Renal cortex interstitium (tissue), 11 donors: ENCODE measurements around the gene CDH20. TPM values are rescaled to one million over a fixed set of nuclear protein-coding genes. Genes with fewer than 3 reads are reported as not detected.
A peak's percentile ranks its signal among the peaks of the same experiment; 100 is the strongest.
"Not testable (repeated sequence)": the region's sequence is repeated elsewhere in the genome, so short reads cannot be mapped to it uniquely, and the experiment has no call there.

Source experiments
- DNase-seq, 11 donors: peaks; one replicate each; pipeline ENCODE4 v3.0.0-alpha.2; 2013; ENCODE audit warnings: low read depth in 9 of 11, low spot score in 4 of 11; ENCODE audit errors: extremely low read depth in 1 of 11
- polyA plus RNA-seq, 3 donors: library from polyadenylated mRNA; unstranded; fragments of 120-200 nt; gene quantifications; one replicate each; pipeline ENCODE4 v1.2.1, GENCODE V29; 2013; ENCODE audit not compliant: insufficient read length in 3 of 3

The CDH20 gene
- polyA plus RNA-seq, 3 donors, result 3.6 to 4.5 (median 3.7) TPM

DNA sequence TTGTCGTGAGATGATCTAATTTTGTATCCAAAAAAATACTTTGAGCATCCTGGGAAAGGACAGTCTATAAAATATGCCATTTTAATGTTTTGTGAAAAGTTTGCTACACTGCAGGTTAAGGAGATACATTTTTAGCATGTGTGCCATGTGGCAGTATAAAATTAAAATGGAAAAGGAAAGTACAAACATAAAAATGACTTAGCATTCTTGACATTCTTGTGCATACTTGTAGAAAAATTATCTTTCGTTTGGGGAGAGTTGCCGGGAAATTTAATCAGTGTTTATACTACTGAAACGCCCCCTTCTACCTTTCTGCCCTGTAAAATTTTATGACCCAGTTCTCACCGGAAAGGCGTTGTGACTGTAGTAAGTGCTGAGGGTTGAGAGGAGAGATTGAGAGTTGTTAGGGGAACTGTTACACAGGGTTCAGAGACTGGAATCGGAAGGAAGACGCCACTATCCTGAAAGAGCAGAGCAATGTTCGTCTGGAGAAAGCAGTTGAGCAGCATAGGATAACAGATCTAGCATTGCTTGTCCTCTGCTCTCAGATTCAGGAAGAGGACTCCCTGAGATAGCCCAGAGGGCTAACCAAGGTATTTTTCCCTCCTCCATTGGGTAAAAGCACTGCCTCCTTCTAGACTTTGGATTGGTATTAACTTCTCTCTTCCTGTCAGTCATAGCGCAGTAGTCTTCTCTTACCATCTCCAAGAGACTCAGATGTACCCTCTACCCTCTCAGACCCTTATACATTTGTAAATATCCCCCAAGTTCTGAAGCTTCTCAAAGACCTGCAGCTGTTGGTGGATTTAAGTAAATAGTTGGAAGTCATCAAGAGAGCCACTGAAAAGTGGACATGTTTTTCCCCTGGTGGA is 2.7 kb downstream of the CDH20 start:
- DNase-seq, result peak in 3 of 11 donors; percentile 32 to 51 (median 47)

DNA sequence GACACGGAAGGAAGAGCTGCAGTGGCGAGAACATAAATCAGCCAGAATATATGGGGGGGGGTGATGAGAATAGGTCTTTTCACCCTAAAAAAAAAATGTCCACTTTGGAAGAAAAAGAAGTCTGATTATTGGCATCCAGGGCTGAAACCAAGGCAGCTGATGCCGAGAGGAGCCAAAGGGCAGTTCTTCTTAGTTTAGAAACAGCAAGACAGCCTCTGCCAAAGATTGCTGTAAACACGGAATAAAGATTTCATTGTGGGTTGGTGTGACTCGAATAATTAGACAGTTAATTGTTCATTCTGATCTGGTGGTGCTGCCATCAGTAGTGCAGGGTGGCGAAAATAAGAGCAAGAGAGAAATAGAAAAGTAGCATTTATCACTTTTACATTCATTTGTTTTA is 3.5 kb downstream of the CDH20 start:
- DNase-seq, result no peak

DNA sequence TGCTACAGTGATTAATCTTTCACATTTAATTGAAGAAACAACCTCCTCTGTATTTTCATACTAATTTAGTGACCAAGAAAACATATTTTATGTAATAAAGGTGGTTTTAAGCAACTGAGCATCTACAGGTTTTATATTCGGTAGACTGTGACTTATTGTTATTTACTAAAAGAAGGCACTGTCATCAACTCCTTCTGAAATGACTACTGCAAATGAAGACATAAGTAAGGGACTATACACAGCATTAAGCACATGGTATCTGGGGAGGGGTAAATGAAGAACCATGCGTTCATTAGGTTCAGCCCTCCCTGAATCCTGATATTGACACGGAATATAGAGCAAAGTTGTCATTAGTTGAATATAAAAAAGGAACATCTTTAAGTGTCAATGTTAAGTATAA is 4.3 kb downstream of the CDH20 start:
- DNase-seq, result no peak

DNA sequence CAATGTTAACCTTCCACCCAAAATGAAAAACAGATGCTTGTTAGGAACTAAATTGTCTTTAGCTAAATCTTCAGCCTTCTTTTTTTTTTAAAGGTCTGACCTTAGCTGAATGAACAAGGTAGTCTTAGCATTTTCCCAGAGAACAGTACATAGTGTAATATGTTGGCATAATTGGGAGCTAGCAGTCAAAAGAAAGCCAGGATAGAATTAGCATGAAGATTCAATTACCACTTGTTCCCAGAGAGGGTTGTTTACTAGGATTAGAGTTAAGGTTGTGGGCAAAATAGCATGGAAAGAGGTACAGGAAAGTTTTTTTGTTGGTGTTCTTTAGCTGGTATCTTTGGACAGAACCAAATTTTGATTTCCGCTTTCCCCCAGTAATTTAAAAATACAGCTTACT is 6.9 kb downstream of the CDH20 start:
- no peak for DNase-seq

DNA sequence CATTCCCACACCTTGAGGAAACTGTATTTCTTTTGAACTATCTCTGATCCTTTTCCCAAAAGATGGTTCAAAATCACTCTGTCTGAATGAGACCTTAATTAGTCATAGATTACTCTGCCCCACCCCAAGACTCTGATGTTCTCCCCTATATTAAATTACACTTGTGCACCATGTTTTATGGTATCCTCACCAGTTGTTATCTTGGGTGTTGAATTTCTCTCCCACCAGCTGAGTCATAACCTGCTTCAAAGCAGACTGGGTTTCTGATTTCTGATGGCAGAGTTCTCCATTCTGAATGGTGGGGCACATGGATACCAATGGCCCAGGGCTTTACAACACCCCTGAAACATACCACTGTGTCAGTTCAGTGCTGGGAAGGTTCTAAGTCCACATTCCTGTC is 15.0 kb downstream of the CDH20 start:
- DNase-seq, result no peak

DNA sequence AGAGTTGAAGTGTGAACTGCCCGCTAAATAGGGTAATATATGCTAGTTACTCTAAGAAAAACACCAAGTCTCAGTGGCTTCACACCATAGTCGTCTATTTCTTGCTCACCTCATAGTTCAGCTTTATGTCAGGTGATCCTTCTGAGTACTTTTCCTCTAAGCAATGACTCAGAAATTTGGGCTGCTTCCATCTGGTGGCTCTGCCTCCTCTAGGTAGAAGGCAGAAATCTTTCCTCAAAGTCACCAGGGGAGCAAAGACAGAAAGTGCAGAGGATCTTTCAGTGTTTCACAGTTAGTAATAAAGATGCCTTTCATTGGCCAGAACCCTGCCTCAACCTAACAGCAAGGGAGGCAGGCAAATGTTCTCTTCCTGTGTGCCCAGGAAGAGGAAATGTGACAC is 17.3 kb downstream of the CDH20 start:
- no peak for DNase-seq

DNA sequence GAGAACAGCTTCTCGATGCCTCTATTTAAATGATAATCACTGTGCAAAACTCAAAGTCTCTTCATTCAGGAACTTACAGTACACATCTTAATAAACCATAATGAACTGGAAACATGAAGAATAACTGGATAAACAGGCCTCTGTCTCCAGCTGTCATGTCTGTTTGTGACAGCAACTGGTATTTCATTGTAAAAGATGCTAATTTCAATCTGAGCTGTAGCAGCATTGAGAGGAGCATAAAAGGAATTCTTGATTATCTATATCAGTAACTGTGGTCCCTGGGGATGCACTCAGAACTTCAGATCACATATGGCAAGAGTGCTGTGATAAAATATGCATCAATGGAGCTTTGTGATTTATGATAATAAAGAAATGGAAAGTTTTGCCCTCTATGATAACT is 18.8 kb downstream of the CDH20 start:
- DNase-seq, result no peak

DNA sequence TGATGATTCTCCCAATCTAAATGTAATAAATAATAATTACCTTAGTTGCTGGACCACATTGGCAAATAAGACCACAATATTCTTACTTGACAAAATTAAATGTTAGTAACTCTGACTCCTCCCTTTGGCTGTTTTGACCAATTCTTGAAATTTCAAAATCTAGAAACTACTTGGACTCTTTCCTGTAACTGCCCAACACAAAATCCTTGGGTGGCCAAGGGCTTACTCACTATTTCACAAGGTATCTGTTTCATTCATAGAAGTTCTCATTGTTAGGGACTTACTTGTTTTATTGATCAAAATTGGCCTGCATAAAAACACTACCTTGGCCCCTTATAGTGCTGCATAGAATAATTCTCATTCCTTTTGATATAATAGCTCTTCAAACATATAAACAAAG is 19.4 kb downstream of the CDH20 start:
- no peak for DNase-seq

DNA sequence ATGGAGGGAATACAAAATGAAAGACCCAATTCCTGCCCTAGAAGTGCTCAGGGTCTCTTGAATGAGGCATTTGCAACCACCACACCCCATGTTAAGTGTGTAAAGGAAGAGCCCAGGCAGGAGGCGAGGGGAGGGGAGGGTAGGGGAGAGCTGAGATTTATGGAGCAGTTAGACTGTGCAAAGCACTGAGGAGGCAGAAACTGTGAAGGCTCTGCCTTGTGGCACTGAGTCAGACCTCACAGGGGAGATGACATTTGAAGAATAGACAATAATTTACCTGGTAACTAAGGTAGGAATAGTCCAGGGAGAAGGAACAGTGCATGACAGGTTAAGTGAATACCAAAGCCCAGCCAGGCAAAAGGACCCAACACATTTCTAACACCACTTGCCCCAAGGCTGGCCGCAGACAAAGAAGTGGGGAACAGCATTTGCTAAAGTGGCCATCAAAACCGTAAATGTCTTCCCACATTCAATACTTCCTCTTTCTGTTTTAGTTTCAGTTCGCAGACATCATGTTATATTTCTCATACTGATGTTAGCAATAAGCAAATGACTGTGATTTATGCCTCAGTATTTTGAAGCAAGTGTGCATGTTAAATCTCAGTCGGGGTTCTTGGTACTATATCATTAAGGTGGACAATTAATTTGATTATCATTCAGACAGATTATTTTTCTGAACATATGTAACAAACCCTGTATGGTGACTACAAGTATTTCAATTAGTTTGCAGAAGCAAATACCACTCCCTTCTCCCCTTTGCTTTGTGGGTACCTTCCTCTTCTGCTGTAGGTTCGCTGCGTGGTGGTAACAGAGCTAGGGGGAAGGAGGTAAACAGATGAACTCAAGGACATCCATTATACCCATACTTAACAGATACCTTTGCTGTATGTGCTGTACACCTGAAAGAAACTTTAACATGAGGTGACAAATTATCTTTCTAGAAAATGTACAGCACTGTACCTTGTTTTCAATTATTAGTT is 27.5 kb downstream of the CDH20 start:
- no peak for DNase-seq

DNA sequence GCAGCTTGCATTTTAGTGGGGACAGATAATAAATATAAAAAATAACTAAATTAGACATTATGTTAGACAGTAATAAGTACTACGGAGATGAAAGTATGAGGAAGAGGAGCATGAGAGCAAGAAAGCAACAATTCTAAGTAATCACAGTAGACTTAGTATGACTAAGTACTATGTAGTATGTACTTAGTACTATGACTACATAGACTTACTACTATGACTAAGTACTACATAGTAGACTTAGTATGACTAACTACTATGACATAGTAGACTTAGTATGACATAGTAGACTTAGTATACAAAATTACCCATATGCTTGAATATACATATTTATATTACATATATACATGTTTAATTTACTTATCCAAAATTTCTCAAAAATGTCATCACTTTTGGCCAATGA is 29.3 kb downstream of the CDH20 start:
- DNase-seq, result no peak

DNA sequence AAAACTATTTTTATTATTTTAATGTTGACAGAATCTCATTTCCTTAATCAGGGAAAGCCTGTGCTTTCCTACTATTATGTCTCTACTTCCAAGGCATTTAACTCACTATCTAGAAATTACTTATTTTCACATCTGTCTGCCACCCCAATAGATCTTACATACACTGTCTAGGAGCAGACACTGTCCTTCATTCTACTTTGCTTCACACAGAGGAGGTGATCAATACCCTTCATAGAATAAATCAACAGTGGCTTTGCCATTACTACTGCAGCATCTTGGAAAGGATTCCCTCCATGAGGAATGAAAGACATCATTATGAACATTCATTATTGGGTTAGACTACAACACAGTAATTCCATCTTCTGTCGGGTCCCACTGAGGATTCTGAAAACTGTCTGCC is 31.7 kb downstream of the CDH20 start:
- DNase-seq, result no peak

DNA sequence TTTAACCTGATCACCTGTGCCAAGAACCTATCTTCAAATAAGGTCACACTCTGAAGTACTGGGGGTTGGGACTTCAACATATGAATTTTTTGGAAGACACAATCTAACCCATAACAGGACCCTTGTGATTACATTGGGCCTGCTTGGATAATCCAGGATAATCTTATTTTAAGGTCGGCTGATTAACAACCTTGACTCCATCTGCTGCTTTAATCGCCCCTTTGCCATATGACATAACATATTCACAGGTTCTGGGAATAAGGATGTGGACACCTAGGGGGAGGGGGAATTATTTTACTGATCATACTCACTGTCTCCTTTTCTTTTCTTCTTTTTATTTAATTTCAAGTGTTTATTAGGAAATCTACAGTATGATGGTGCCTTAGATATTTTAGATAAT is 34.8 kb downstream of the CDH20 start:
- no peak for DNase-seq

DNA sequence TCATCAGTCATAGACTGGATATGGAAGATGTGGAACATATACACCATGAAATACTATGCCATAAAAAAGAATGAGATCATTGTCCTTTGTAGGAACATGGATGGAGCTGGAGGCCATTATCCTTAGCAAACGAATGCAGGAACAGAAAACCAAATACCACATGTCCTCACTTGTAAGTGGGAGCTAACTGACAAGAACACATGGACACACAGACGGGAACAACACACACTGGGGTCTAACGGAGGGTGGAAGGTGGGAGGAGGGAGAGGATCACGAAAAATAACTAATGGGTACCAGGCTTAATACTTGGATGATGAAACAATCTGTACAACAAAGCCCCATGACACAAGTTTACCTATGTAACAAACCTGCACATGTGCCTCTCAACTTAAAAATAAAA is 36.4 kb downstream of the CDH20 start:
- not testable (repeated sequence) for DNase-seq

DNA sequence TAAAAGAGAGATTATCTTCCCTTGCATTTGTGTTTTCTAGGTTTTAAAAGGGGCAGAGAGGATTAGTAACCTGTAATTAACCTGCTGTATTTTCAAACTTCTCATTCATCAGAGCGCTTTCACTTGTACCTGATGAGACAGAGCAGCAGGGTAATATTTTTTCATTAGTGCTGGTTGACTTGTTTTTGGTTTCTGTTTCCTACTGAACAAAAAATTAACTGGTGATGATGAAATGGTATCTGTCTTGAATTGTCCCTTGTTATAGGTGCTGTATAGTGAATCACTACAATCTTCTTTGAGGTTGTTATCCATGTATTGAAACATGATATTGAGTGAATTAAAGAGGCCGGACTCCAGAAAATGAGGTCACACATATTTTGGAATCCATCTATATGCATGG is 37.9 kb downstream of the CDH20 start:
- no peak for DNase-seq

DNA sequence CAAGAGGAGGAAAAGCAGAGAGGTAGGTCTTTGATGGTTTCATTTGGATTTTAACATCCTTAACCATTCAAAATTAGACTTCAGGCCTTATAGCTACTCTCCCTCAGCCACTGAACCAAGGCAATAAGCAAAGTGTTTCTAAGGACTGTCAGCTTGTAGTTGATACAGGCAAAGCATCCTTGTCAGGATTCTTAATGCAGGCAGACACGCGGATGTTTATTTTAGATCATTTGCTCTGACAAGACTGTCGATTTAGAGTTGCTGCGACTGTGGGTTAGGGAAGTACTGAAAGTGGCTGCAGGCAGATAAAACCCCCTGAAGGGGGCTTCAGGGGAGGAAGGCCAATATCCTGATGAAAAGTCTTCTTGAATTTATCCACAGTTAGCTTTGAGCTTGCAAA is 46.6 kb downstream of the CDH20 start:
- DNase-seq, result no peak

DNA sequence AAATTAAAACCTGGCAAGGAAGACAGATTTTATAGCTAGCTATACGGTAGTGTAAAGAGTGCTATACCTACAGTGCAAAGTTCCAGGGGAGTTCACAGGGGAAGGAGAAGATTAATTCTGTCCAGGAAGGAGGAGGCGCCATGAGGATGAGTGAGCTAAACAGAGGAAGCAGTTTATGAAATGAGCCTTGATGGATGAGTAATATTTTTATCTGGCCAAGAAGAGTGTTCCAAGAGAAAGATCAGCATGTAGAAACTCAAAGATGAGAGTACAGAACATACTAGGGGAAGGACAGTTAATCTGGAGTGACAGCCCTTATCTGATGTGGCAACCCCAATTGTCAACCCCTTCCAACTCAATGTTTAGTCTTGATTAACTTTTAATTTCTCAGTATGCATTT is 54.8 kb downstream of the CDH20 start:
- DNase-seq, result no peak

DNA sequence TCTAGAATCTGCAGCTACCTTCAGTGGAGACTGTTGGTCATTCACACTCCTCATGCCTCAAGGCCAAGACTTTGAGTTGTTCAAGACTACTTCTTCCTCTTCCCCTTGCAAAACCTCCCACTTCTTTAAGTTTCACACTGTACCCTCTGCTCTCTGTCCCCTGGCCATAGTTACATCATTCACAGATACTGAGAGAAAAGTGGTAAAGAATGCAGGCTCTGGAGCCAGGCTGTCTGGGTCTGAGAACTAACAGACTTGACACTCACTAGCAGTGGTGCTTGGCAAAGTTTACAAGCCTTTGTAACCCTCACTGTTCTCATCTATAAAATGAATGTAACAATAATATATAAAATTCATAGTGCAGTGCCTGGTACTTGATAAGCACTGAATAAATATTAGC is 61.8 kb downstream of the CDH20 start:
- no peak for DNase-seq

DNA sequence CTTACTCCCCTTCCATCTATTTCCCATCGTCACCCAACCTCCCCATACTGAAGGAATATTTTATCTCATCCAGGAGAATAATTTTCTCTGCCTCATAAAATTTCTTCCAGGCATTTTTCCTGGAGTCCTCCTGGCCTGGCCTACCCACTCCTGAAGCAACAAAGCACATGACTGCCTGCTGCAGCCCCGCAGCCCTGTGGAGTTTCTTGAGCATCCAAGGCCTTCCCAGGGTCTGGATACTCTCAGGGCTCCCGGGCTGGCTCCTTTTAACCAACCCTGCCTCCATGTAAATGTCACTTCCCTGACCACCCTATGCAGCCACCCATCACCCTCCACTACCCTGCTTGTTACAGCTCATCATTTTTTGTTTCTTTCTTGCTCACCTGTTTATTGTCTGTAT is 64.0 kb downstream of the CDH20 start:
- DNase-seq, result no peak

DNA sequence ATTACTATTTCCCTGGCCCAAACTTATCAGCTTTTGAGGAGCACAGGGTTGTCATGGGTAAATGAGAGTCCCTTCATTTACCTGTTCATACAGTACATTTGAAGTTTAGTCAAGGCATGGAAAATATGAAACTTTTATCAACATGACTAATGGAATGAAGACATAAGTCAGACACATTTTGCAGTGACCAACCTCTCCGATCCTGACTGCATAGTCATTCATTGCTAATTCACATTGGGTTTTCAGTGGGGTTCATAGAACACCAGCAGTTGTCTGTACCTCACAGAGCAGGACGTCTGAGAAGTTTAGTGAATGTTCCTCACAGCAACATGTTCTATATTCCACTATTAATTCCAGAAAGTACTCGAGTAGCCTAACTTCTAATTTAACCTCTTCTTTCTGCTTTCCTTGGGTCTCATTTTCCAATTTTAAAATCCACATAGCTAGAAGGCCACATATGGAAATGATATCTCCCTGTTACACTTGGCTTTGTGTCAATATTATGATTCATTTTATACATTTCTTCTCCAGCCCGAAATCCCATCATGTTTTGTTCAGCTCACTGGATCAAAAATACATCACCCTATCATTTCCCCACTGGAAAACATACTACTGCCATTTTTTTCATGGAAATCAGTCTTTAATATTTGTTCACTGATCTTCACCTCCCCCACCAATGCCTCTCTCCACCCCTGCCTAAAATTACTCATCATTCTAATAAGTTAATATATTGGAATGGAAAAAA is 65.9 kb downstream of the CDH20 start:
- DNase-seq, result no peak
